GM21619 (cell line): ENCODE results near the gene GPR26.

Experiments used
- ATAC-seq: cut with Tn5 transposase; IDR thresholded peaks from one replicate; pipeline ENCODE4 v1.9.1; 2021; ENCODE audit not compliant: unreplicated experiment

GPR26 gene

DNA sequence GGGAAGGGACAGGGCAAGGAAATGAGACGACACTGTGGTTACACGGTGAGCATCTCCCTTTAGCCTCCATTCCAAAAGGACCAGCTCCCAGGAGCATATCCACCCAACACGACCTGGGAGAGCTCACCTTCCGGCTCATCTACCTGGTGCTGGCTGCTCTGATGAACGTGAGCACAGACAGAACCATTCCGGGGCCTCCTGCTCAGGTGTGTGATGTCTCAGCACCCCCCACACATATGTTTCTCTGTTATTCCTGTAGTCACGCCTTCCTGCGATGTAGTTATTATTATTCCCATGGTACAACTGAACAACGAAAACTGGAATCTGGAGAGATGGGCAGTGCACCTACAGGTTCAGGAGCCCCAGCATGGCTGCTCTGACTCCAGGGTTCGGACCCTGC lies 20.5 kb upstream of the GPR26 start:
- ATAC-seq, result no peak

DNA sequence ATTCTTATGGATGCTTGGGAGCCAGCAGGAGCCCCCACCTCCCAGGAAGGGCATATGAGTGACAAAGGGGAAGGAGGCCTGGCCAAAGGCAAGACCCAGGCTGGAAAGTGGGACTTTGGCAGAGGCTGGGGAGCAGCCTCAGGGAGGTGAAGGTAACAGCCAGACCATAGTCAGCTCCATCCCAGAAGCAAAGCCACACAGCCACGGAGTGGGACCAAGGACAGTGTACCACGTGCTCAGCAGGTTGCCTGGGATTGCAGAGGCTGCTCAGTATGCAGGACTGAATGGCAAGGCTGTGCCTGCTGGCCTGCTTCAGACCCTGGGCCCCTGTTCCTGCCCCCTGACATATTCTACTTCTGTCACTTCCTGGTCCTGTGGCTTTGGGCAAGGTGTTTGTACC lies 17.6 kb upstream of the GPR26 start:
- no peak for ATAC-seq

DNA sequence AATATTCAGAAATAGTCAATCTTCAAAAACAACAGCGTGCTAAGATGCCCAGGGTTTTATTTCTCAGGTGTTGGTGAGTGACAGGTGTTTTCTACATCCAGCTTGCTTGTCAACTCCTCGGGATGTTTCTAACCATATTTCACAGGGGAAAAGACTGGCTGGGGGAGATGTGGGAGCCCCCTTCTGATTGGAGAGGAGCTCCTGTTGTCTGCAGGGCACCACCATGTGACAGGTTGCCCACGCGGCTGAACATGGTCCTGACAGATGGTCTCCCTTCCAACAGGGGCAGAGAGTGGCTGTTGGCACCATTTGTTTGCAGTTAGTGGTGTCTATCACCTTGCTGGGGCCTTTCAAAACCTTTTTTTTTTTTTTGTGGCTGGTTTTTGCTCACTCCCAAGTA lies 16.5 kb upstream of the GPR26 start:
- ATAC-seq, result no peak

GRCh38 chr10:123651421-123652047 lies 14.6 kb upstream of the GPR26 start:
- ATAC-seq, result no peak

DNA sequence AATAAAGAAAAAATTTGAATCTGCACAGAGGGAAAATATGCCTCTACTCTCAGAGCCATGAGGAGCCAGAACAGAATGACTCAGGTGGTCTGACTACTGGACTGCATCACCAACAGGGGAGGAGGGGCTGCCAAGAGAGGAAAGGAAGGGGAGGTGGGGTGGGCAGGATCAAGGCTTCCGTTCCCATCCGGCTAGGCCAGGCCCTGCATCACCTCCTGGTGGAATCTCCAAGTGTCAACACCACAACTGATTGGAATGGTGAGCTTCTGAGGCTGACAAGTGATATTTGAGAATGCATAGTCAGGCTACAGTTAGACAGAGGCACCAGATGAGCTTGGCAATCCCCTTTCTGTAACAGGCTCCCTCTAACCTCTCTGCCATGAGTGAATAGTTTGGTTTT lies 10.4 kb upstream of the GPR26 start:
- no peak for ATAC-seq

DNA sequence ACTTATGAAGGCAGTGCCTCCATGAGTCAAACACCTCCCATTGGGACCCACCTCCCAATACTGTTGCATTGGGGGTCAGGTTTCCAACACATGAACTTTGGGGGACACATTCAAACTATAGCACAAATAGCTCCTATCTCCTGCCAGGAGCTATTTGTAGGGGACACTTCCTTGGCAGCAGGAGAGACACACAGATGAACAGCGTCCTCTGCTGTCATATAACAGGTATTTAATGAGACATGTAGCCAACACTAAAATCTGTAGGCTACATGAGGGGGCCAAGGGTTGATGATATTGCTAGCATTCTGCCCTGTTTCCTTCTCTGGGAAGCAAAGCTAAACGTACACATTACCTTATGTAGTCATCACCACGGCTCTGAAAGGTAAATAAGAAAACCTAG lies 2.6 kb upstream of the GPR26 start:
- ATAC-seq, result no peak

DNA sequence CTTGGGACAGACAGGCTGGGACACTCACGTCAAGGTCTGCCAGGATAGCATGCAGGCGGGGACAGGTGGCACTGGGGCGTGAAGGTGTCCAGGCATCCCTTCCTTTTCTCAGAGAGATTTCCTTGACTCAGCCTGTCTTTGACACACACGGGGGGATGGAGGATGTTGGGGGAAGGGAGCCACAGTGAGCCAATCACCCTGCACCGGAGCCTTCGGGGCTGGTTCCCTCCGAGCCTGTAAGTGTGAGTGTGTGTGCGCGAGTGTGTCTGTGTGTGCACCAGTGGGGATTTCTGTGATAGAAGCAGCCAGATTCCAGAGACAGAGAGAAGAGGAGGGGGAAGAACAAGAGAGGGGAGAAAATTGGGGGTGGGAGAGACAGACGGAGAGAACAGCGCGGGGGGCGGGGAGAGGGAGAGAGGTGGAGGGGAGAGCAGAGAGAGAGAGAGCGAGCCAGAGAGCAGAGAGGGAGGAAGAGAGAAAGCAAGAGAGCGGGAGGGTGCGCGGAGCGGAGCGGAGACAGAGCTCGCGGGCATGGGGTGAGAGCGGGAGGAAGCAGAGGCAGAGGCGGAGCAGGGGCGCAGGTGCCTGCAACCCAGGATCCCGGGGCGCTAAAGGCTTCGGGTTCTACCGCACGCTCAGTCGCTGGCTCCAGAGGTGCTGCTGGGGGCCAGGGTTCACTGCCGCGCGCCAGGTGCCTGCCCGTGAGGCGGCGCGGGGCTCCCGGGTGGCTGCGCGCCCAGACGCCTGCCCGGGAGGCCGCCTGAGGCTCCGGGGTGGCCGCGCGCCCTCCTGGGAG lies 466 bp upstream of the GPR26 start:
- ATAC-seq, result no peak

- ATAC-seq, result no peak
These were observed 3.7 kb downstream of the GPR26 start for GRCh38 chr10:123669886-123670285.

DNA sequence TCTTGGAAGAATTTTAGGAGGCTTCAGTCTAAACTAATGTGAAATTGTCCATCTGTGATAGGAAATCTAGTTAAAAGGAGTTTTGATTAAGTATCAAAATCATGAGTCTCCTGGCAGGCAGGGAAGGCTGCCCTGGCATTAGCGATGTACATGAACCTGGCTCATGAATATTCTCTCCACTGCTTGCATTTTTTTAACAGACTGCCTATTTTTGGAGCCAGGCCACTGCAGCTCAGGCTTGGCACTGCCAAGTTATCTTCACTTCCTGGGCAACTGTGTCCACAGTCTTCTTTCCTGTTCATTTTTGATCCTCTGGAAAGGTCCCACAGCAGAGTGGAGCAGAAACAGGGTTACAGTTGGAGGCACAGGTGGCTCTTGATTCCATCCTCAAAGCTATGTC lies 7.0 kb downstream of the GPR26 start:
- no peak for ATAC-seq

DNA sequence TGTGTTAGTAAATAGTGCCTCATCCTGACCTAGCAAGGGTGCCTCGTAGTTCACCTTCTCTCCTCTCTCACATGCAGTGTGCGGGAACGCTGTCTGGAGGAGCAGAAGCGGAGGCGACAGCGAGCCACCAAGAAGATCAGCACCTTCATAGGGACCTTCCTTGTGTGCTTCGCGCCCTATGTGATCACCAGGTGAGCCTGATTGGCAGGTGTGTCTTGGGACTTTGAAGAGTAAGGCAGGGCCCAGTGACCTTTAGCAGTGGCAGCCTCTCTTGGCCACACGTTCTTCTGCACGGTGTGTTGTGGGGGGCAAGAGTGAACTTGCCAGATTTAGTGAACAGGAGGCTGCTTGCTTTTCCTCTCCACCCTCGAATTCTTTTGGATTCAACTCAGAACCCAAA lies 8.6 kb downstream of the GPR26 start:
- ATAC-seq, result no peak

- no peak for ATAC-seq
These were observed 9.7 kb downstream of the GPR26 start for GRCh38 chr10:123675811-123676210.

DNA sequence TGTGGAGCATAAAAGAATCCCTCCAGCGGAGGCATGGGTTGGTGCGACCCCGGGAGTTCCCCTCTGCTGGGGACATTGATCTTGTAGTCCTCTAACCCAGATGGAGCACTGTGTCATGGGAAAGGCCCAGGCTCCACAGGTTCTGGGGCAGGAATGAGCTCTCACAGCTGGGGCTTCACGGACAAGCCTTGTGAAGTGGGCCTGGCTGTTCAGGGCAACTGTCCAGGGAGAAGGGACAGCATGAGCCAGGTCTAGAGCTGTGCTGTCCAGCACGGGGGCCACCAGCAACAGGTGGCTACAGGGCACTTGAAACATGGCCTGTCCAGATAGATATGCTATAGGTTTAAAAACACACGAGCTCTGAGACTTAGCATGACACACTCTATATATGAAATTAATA lies 11.4 kb downstream of the GPR26 start:
- no peak for ATAC-seq

DNA sequence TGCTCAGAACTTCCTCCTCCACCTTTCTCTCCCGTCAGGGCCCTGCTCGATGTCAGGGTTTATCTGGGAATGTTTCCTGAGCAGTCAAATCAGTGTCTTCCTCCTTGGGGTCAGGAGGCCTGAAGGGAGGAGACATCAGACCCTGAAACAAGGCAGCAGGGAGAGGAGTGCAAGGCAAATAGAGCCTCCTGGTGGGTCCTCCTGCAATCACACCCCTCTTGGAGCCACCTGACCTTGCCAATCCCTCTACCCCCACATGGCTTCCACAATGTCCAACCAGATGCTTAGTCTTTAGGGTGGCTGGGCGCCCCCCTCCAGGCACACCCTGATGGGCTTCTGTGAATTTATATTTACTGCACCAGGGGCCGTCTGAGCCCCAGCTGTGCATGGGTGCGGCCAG lies 12.2 kb downstream of the GPR26 start:
- ATAC-seq, result no peak

DNA sequence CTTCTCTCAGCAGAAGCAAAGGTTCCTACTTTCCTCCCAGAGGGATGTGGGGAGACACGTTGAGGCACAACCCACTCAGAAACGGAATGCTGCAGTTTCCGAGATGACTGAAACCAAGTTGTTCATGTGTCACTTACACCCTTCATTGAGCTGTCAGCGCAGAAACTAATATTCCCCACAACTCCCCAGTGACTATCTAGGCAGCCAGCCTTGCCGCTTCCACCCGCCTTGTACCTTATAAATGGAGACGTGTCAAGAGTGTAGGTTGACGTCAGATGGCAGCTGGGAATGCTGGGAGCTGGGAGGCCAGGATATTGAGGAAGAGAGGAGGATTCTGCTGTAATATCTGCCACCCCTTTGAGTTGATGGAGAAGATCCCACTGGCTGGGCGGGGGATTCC lies 15.1 kb downstream of the GPR26 start:
- peak; percentile 69 for ATAC-seq

- no peak for ATAC-seq
These were observed 16.3 kb downstream of the GPR26 start for GRCh38 chr10:123682477-123682876.

GRCh38 chr10:123683459-123683858 lies 17.3 kb downstream of the GPR26 start:
- ATAC-seq, result no peak

- no peak for ATAC-seq
These were observed 17.7 kb downstream of the GPR26 start for GRCh38 chr10:123683865-123684264.

DNA sequence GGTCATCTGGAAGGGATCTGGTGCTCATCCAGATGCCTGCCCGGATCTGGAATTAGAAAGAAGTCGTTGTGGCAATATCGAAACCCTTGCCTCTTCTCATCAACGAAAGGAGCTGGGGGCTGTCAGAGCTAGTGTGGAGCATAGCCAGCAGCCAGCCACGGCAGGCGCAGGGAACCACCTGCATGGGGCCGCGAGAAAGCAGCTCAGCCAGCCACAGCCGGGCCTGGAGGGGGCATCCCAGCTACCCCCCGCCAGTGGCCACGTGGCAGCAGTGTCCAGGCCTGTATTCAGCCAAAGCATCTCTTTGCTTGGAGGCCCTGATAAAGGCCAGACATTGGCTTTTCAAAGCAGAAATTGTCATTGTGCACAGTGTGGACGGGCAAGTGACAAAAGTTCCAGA lies 19.1 kb downstream of the GPR26 start:
- no peak for ATAC-seq

DNA sequence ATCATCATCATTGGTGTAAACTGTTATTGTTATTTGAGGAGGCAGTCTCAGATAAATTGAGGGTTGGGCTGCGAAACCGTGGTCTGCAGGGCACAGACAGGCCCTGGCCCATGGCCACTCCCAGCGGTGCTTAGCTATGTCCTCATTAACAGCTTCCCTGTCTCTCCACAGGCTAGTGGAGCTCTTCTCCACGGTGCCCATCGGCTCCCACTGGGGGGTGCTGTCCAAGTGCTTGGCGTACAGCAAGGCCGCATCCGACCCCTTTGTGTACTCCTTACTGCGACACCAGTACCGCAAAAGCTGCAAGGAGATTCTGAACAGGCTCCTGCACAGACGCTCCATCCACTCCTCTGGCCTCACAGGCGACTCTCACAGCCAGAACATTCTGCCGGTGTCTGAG lies 21.6 kb downstream of the GPR26 start:
- ATAC-seq, result no peak

DNA sequence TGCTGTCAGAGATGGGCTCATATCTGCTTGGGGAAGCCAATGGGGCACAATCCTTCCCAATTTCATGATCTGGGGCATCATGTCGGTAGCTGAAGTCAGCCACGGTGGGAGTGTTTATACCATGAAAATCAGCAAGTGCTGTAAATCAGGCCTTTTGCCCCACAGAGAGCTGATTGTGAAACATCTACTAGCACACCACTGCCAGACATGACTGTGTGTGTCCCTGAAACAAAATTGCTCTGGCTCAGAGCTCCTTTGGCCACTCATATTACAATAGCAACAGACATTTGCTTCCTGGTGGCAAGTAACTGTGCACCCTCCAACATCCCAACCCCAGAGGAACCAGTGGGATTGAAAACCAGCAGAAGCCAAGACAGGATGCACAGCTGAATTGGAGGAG lies 23.7 kb downstream of the GPR26 start:
- ATAC-seq, result no peak

DNA sequence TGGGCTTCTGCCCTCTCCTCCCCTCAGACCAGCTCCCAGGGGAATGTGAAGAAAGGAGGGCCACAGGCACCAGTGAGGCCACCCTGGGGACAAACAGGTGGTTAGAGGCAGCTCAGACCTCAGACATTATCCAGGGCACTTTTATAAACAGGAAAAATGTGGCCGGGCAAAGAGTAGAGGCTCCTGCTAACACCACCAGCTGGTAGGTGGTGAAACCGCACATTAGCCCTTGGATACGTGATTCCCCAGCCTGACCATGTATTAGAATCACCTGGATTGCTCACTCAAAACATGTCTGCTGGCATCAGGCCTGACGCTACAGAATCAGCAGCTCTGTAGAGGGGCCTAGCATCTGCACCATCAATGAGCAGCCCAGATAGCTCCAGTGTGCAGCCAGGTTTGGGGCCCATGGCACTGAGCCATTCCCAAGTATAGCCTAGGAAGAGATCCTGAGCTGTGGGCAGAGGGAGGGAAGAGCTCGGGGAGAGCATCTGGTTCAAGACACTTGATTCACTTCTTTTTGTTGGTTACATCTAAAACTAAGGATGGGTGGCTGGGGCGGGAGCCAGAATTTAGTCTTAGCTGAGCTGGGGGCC lies 37.1 kb downstream of the GPR26 start:
- ATAC-seq, result no peak

- ATAC-seq, result no peak
These were observed 37.9 kb downstream of the GPR26 start for GRCh38 chr10:123704076-123704475.
